Ammon's horn (tissue), 1 donor: ENCODE measurements around the gene SHISAL2A.

Experiments
- DNase-seq: peaks from one replicate; pipeline ENCODE4 v3.0.0-alpha.2; 2016; ENCODE audit warnings: low spot score

The SHISAL2A gene

DNA sequence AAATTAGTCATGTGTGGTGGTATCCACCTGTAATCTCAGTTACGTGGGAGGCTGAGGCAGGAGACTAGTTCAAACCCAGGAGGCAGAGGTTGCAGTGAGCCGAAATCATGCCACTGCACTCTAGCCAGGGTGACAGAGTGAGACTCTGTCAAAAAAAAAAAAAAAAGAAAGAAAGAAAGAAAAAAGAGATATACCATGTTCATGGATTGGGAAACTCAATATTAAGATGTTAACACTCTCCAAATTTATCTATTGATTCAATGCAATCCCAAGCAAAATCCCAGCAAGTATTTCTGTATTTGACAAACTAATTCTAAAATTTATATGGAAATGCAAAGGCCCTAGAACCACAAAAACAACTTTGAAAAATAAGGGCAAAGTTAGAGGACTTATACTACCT, 11.0 kb upstream of the SHISAL2A start:
- no peak for DNase-seq

- DNase-seq, result no peak
Measured at GRCh38 chr1:52623812-52624211, 9.2 kb upstream of the SHISAL2A start.

DNA sequence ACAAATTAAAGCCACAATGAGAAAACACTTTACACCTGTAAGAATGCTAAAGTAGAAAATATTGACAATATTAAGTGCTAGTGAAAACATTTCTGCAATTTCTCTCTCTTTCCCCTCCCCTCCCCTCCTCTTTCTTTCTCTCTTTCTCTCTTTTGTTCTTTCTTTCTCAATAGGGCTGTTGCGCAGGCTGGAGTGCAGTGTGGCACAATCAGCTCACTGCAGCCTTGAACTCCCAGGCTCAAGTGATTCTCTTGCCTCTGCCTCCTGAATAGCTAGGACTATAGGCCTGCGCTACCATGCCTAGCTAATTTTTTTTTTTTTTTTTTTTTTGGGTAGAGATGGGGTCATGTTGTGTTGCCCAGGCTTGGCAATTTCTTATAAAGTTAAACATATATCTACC, 5.9 kb upstream of the SHISAL2A start:
- DNase-seq, result no peak

GRCh38 chr1:52628614-52629324, 4.2 kb upstream of the SHISAL2A start:
- no peak for DNase-seq

GRCh38 chr1:52629325-52629643, 3.7 kb upstream of the SHISAL2A start:
- DNase-seq, result peak; percentile 79

GRCh38 chr1:52629667-52630066, 3.3 kb upstream of the SHISAL2A start:
- DNase-seq, result no peak

DNA sequence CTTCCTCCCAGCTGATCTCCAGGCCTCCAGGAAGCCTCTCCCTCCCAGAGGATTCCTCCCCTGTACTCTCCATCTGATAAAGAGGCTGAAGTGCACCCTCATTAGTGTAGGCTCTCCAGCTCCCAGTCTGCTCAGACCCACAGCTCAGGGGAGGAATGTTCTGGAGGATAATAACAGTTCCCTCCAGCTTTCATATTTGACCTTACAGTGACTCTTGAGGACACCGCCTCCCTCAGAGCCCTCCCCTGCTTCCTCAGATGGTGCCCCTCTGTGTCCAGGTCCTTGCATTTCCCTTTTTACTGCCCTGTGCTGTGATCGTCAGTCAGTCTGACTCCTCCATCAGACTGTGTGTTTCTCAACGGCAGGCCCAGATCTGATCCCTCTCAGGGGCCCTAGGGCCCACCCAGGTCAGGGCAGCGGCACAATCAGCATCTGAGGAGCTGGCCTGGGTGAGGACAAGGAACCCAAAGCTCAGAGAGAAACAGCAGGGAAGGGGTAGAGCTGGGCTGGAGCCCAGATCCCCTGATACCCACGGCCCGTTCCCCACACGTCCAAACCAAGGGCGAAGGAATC, 1.1 kb upstream of the SHISAL2A start:
- DNase-seq, result no peak

DNA sequence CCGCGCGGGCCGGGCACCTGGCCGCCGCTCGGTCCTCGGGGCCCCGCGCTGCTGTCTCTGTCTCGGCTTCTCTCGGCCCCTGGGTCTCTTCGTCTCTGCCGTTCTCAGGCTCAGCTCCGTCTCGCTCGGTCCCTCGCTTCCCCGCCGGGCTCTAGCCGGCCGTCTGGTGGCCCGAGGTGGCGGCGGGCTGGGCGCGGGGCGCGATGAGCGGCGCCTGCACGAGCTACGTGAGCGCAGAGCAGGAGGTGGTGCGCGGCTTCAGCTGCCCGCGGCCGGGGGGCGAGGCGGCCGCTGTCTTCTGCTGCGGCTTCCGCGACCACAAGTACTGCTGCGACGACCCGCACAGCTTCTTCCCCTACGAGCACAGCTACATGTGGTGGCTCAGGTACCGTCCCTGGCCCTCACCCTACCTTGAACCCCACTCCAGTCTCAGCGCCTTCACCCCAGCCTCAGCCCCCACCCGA, 355 bp downstream of the SHISAL2A start:
- no peak for DNase-seq

DNA sequence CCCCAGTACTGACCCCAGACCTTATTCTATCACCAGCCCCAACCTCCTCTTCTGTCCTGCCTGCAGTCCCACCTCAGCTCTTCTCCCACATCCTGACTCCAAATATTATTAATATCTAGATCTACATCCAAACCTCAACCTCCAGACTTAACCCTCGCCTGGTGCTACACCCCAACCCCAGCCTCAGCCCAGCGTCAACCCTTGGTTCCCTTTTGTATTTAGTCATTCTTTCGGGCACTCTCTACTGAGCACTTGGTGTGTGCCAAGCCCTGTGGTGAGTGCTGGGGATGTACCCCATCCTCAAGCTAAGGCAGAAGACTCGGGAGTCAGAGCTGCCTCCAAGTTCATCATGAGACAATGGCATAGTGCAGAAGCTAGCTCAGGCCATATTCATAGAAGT, 1.1 kb downstream of the SHISAL2A start:
- DNase-seq, result no peak

DNA sequence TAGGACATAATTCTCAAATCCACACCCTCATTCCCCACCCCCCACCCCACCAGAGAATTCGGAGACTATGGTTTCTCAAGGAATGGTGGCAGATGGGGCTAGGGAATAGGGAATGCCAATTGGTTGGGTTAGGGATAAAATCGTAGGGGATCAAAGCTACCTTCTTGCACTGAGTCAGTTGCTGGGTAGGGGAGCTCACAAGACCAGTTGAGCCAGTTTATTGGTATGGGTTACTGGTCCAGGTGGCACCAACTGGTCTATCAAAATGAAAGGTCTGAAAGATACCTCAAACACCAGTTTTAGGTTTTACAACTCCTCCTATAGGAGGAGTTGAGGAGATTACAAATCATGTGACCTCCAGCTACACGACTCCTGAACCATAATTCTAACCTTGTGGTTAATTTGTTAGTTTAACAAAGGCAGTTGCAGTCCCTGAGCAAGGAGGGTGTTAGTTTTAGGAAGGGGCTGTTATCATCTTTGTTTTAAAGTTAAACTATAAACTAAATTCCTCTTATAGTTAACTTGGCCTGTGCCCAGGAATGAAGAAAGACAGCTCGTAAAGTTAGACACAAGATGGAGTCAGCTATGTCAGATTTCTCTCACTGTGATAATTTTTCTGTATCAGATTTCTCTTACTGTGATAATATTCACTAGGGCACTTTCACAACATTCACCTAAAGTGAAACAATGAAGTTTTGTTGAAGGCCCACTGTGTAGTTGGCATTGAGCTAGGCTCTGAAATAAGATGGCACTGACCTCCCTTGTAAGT, 2.5 kb downstream of the SHISAL2A start:
- no peak for DNase-seq

DNA sequence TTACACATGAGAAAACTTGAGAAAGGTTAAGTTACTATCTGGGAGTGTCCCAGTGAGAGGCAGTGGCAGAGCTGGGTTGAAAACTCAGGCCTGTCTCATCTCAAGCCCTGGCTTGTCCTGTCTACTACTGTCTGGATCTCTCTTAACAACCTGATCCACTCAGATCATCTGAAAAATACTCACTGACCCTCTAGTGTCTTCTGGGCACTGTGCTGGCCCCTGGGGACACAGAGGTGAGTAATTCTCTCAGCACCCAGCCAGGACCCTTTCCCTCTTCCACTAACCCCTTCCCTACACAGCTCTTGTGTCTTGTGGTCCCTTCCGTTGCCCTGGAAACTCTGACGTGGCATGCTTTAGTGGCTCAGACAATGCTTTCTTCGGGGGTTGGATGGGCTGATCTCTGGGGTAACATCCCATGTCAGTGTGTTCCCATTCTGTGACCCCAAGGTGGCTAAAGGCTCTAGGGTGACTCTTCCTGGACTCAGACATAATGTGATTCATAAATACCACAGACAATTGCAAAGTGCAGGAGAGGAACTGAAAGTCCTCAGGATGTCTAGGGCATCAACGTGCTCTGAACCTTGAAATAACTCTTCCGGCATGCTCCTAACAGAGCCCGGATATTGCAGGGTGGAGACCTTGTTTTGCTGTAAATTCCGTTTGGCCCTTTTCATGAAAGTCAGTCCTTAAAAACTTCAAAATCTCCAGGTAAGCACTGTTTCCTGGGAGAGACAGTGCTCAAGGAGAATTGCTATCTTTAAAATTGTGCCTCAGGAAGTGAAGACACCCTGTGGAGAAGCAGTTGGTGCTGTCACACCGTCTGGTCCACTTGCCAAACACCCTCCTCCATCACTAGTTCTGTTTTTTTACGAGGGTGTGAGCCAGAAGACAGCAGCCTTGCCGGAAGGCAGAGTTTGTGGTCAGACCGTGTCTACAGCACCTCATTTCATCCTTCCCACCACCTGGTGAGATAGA, 4.0 kb downstream of the SHISAL2A start:
- peak; percentile 37 for DNase-seq

- no peak for DNase-seq
Measured at GRCh38 chr1:52637946-52638345, 5.0 kb downstream of the SHISAL2A start.

DNA sequence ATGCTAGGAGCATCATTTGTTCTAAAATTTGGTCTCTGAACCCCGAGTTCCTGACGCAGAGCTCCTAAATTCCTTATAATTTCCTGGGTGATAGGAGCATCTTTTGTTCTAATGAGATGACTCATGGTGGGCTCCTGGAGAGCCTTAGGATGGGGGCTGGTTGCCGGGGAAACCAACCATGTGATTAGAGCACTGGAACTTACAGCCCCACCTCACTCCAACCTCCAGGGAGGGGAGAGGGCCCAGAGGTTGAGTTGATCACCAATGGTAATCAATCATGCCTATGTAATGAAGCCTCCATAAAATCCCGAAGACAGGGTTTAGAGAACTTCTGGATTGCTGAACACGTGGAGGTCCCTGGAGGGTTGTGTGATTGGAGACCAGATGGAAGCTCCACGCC, 7.7 kb downstream of the SHISAL2A start:
- DNase-seq, result no peak

- DNase-seq, result no peak
Measured at GRCh38 chr1:52641307-52641706, 8.3 kb downstream of the SHISAL2A start.

GRCh38 chr1:52645261-52645660, 12.3 kb downstream of the SHISAL2A start:
- no peak for DNase-seq

DNA sequence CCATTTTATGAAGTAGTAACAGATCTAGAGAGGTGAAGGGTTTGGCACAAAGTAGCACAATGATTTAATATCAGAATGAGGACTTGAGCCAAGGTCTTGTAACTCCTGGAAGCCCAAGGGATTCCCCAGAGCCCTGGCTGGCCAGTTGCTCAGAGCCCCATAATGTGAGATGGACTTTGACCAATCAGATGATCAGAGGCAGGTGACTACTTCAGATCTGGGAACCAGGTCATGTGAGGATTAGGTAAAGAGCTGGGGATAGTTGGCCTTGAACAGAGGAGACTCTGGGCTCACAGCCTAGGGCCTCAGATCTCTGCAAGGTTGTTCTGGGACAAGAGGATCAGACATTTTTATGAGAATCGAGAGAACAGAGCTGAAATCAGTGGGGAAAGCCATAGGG, 18.9 kb downstream of the SHISAL2A start:
- DNase-seq, result no peak

DNA sequence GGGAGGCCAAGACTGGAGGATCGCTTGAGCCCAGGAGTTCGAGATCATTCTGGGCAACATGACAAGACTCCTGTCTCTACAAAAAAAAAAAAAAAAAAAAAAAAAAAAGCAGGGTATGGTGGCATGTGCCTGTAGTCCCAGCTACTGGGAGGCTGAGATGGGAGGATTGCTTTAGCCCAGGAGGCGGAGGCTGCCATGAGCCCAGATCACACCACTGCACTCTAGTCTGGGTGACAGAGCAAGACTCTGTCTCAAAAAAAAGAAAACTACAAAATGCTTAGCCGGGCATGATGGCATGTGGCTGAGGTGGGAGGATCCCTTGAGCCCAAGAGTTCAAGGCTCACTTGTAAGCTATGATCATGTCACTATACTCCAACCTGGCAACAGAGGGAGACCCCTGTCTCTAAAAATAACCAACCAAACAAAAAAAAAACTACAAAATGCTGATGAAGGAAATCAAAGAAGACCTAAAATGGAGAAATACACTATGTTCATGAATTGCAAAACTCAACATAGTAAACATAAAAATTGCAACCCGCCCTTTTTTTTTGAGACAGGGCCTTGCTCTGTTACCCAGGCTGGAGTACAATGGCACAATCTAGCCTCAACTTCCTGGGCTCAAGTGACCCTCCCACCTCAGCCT, 20.4 kb downstream of the SHISAL2A start:
- DNase-seq, result no peak

- DNase-seq, result no peak
Measured at GRCh38 chr1:52654063-52654462, 21.1 kb downstream of the SHISAL2A start.

GRCh38 chr1:52657702-52658101, 24.7 kb downstream of the SHISAL2A start:
- no peak for DNase-seq

DNA sequence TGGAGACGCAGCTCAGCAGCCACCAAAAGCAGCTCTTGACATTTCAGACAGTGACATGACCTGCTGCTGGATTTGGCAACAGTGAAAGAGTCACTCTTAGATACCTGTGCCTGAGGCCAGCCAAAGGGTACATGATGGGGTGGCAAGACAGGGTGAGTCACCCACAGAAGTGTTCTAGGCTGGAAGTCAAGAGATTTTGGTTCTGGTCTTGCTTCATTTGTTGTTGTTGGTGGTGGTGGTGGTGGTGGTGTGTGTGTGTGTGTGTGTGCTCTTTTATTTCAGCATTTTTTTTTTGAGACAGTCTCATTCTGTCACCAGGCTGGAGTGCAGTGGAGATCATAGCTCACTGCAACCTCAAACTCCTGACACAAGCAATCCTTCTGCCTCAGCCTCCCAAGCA, 25.8 kb downstream of the SHISAL2A start:
- no peak for DNase-seq

DNA sequence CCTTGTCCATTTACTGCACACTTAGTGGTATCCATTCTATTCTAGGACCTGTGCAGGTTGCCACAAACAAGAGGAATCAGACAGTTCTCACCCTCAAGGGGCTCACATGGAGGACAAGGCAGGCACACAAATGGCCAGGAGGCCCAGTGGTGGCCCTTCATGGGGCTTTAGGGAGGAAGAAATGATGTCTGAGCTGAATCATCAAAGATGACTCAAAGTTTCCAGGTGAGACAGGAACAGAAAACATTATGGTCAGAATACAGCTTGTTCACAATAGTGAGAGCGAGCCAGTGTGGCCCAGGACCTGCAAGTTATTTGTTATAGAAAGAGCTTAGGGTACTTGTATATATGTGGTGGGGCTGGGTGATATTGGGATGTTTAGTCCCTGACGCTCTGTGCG, 26.4 kb downstream of the SHISAL2A start:
- no peak for DNase-seq
